Fibroblast of lung (primary cell): ENCODE measurements around the gene NDOR1. TPM values are rescaled to one million over a fixed set of nuclear protein-coding genes. Genes with fewer than 3 reads are reported as not detected.

Experiments
- DNase-seq, 2 donors: peaks; one replicate each; pipeline versions ENCODE4 v3.0.0 to v3.0.0-alpha.2; 2010; ENCODE audit warnings: low read depth in 2 of 2
- H2AFZ ChIP-seq: 2 replicates; pipeline ENCODE4 v1.5.1; 2012; ENCODE audit warnings: low read length, control low read depth, inconsistent platforms
- H3K27ac ChIP-seq: 2 replicates; pipeline ENCODE4 v1.5.1; 2011; ENCODE audit warnings: low read length, control low read depth; ENCODE audit not compliant: insufficient read depth
- H3K27me3 ChIP-seq: 2 replicates; pipeline ENCODE4 v1.5.1; 2011; ENCODE audit warnings: mild to moderate bottlenecking, low read length; ENCODE audit not compliant: control insufficient read depth, insufficient read depth
- H3K36me3 ChIP-seq: 2 replicates; pipeline ENCODE4 v1.5.1; 2011; ENCODE audit warnings: low read length; ENCODE audit not compliant: control insufficient read depth, insufficient read depth
- H3K4me1 ChIP-seq: 2 replicates; pipeline ENCODE4 v1.5.1; 2011; ENCODE audit warnings: low read length; ENCODE audit not compliant: control insufficient read depth, insufficient read depth; ENCODE audit errors: extremely low read depth
- H3K4me2 ChIP-seq: 2 replicates; pipeline ENCODE4 v1.5.1; 2011; ENCODE audit warnings: low read length, control low read depth; ENCODE audit not compliant: insufficient read depth; ENCODE audit errors: extremely low read depth
- H3K4me3 ChIP-seq, 4 experiments: fragments of 200-600 bp in 1 of 4; sonication (generic) in 1 of 4; replicated peaks in 1 of 4; 2 replicates each; pipeline ENCODE4 v1.5.1; 2011 to 2016; ENCODE audit warnings: low read length in 4 of 4, low read depth in 3 of 4, mild to moderate bottlenecking in 3 of 4, control low read depth in 2 of 4, inconsistent platforms in 1 of 4, mixed read lengths in 1 of 4; ENCODE audit not compliant: insufficient read depth in 1 of 4; ENCODE audit errors: control extremely low read depth in 1 of 4
- H3K79me2 ChIP-seq: 2 replicates; pipeline ENCODE4 v1.5.1; 2012; ENCODE audit warnings: mild to moderate bottlenecking, low read length, inconsistent platforms; ENCODE audit not compliant: control insufficient read depth, insufficient read depth
- H3K9ac ChIP-seq: 2 replicates; pipeline ENCODE4 v1.5.1; 2011; ENCODE audit warnings: mild to moderate bottlenecking, low read length, control low read depth; ENCODE audit not compliant: insufficient read depth
- H3K9me3 ChIP-seq: 2 replicates; pipeline ENCODE4 v1.5.1; 2012; ENCODE audit warnings: low read depth, low read length; ENCODE audit not compliant: control insufficient read depth, insufficient read depth
- H4K20me1 ChIP-seq: 2 replicates; pipeline ENCODE4 v1.5.1; 2011; ENCODE audit warnings: low read length; ENCODE audit not compliant: control insufficient read depth, insufficient read depth; ENCODE audit errors: extremely low read depth
- EZH2 ChIP-seq: IDR thresholded peaks from 2 replicates; pipeline ENCODE4 v1.5.1; 2012; ENCODE audit warnings: low read length, control low read depth, mild to moderate bottlenecking; ENCODE audit errors: missing control alignments
- polyA minus RNA-seq: library from RNA; depleted of rRNA, polyadenylated mRNA; stranded (reverse); fragments of >200 nt; gene quantifications from 2 replicates; pipeline ENCODE4 v1.2.3, GENCODE V29; 2011; ENCODE audit warnings: low replicate concordance
- polyA plus RNA-seq, 2 donors: library from polyadenylated mRNA; depleted of rRNA in 1 of 2; stranded (reverse) in 1 of 2; unstranded in 1 of 2; fragments of >200 nt; gene quantifications; 2 replicates each; pipeline ENCODE4 v1.2.1, GENCODE V29; 2011 to 2012; ENCODE audit warnings: missing spikeins in 1 of 2
- total RNA-seq: library from RNA; depleted of rRNA; stranded (reverse); fragments of >200 nt; gene quantifications from 2 replicates; pipeline ENCODE4 v1.2.1, GENCODE V29; 2014
- TF ChIP-seq, protein P1 (sequence below), 2 donors: IDR thresholded peaks in 1 of 2; conservative IDR thresholded peaks in 1 of 2; 1 replicate in 1 of 2; 2 replicates in 1 of 2; pipeline ENCODE4 v1.5.1; 2011 to 2012; ENCODE audit warnings: low read length in 2 of 2, control low read depth in 1 of 2, inconsistent platforms in 1 of 2, low read depth in 1 of 2, mild to moderate bottlenecking in 1 of 2

The NDOR1 gene
- total RNA-seq (2.6 and 3.1 TPM in 2 replicates), polyA plus RNA-seq (2.4 and 5.6 TPM in 2 replicates), polyA minus RNA-seq (7.0 and 8.6 TPM in 2 replicates)
- 5.2 and 9.5 TPM in 2 replicates for polyA plus RNA-seq (2012)

- peak within 1 kb of the TSS; percentile 94 for H3K4me2 ChIP-seq
- no peaks in the 10 kb centered on the region for H3K9me3 ChIP-seq
- peak within 1 kb of the TSS; percentile 93 for H3K9ac ChIP-seq
- no peaks in the 10 kb centered on the region for H3K27me3 ChIP-seq
- peaks cover 48% of the 10 kb centered on the region for H3K79me2 ChIP-seq
- H3K4me3 ChIP-seq = peak within 1 kb of the TSS; percentile 92 to 99 (median 97)
- DNase-seq = peak; percentile 78
- no peak for TF ChIP-seq EZH2
- TF ChIP-seq, protein P1, sequence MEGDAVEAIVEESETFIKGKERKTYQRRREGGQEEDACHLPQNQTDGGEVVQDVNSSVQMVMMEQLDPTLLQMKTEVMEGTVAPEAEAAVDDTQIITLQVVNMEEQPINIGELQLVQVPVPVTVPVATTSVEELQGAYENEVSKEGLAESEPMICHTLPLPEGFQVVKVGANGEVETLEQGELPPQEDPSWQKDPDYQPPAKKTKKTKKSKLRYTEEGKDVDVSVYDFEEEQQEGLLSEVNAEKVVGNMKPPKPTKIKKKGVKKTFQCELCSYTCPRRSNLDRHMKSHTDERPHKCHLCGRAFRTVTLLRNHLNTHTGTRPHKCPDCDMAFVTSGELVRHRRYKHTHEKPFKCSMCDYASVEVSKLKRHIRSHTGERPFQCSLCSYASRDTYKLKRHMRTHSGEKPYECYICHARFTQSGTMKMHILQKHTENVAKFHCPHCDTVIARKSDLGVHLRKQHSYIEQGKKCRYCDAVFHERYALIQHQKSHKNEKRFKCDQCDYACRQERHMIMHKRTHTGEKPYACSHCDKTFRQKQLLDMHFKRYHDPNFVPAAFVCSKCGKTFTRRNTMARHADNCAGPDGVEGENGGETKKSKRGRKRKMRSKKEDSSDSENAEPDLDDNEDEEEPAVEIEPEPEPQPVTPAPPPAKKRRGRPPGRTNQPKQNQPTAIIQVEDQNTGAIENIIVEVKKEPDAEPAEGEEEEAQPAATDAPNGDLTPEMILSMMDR (conservative IDR thresholded peaks at IDR 0.05 in 1 of 2, IDR thresholded peaks at IDR 0.05 in 1 of 2; ENCODE audit: low read depth in 1 of 2, low read length in 2 of 2) = no peak
- peaks cover 20% of the 10 kb centered on the region for H3K4me1 ChIP-seq
- no peaks in the 10 kb centered on the region for H4K20me1 ChIP-seq
- peak within 1 kb of the TSS; percentile 82 for H3K27ac ChIP-seq
- H2AFZ ChIP-seq = peak within 1 kb of the TSS; percentile 71
- no peaks in the 10 kb centered on the region for H3K36me3 ChIP-seq
Measured at GRCh38 chr9:137205126-137206069, at the start of gene NDOR1, which contains the start of gene TMEM203. Gene NDOR1, plus strand, starts transcription at chr9:137205700. Its CDS starts 78 bp downstream, at chr9:137205778. Gene TMEM203, minus strand, starts transcription at chr9:137205648. Its CDS starts 234 bp downstream, at chr9:137205414.

DNA sequence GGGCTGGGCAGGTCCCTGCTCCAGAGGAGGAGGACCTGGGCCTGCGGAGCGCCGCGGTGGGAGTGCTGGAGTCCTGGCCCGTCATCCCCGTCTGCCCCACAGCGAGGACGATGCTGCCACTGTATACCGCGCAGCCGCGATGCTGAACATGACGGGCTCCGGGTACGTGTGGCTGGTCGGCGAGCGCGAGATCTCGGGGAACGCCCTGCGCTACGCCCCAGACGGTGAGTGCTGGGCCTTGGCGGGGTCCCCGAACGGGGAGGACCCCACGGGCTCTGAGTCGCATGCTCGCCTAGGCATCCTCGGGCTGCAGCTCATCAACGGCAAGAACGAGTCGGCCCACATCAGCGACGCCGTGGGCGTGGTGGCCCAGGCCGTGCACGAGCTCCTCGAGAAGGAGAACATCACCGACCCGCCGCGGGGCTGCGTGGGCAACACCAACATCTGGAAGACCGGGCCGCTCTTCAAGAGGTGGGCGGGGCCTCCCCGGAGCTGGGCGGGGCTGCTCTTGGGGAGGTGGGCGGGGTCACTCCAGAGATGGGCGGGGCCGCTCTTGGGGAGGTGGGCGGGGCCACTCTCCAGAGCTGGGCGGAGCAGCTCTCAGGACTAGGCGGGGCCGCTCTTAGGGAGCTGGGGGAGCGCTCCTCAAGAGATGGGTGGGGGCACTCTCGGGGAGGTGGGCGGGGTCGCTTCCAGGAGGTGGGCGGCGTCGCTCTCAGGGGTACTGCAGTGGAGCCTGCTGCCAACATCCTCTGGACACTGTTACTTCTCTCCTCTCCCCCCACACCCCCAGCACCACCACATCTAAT lies 48.7 kb upstream of the NDOR1 start:
- Histone ChIP-seq H3K4me3 (peak overlapping the region in 2 of 4 experiments; percentile 33 to 37), H4K20me1 (no peaks in the 10 kb centered on the region), H3K27ac (no peak overlapping the region), H3K79me2 (no peaks in the 10 kb centered on the region), H3K36me3 (no peaks in the 10 kb centered on the region), H3K4me2 (peak overlapping the region; percentile 62), H3K27me3 (peaks cover 23% of the 10 kb centered on the region), H3K9me3 (no peaks in the 10 kb centered on the region), H3K4me1 (no peaks in the 10 kb centered on the region), H2AFZ (peak overlapping the region; percentile 43), H3K9ac (peak overlapping the region; percentile 42)
- peak in 1 of 2 donors; percentile 44 for DNase-seq
- no peak for TF ChIP-seq EZH2
- TF ChIP-seq, protein P1 (conservative IDR thresholded peaks at IDR 0.05 in 1 of 2, IDR thresholded peaks at IDR 0.05 in 1 of 2; ENCODE audit: low read depth in 1 of 2, low read length in 2 of 2) = no peak
